ENCODE results near the gene LCNL1. TPM values are rescaled to one million over a fixed set of nuclear protein-coding genes. Genes with fewer than 3 reads are reported as not detected.

The LCNL1 gene
- total and polyA plus RNA-seq, 2 of the 13 experiments (the other 11 are each of a cell fraction or from before 2014, with no cell fraction given): not detected

DNA sequence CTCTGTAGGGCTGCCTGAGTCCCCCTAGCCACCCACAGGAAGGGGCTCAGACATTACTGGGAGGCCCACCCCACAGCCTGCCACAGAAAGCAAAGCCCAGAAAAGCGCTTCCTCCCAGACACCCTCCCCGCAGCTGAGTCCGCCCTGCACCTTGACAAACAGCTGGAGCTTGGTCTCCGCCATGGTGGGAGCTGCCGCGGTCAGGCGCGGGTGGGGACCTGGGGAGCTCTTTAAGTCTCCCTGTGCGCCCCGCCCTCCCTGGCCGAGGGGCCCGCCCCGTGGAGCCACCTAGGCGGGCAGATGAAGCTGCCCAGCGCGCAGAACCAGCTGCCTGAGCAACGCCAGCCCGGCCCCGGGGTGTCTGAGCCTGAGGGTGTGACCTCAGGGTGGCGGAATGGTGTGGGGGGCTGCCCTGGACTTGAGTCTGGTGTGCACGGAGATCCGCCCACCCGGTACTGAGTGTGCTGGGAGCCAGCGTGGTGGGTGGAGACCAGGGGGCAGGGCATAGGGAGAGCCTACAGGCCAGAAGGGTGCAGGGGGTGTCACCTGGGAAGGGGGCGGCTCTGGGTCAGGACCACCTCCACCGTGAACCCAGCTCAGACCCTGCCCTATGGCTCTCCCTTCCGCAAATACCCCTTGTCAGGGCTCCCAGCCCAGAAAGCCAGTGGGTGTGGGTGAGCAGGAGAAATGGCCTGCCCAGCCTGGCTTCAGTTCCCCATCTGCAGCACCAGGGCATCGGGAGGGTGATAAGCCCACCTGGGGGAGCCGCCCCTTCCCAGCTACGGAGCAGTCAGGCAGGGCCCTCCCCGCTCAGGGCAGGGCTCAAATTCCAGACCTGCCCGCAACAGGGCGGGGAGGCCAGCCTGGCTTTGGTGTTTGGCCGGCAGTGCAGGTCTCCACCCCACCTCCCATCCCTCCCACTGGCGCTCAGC is 13.8 kb downstream of the LCNL1 start, which contains the start of gene CLIC3 (continued):
- TF ChIP-seq, protein P1, sequence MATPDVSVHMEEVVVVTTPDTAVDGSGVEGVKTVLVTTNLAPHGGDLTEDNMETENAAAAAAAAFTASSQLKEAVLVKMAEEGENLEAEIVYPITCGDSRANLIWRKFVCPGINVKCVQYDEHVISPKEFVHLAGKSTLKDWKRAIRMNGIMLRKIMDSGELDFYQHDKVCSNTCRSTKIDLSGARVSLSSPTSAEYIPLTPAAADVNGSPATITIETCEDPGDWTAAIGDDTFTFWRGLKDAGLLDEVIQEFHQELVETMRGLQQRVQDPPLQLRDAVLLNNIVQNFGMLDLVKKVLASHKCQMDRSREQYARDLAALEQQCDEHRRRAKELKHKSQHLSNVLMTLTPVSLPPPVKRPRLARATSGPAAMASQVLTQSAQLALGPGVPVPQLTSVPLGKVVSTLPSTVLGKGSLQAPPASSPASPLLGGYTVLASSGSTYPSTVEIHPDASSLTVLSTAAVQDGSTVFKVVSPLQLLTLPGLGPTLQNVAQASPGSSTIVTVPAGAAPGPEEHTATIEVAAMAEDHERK (CRISPR knock-in tag; IDR thresholded peaks at IDR 0.05; ENCODE audit: low read depth): no peak
- TF ChIP-seq, protein P2, sequence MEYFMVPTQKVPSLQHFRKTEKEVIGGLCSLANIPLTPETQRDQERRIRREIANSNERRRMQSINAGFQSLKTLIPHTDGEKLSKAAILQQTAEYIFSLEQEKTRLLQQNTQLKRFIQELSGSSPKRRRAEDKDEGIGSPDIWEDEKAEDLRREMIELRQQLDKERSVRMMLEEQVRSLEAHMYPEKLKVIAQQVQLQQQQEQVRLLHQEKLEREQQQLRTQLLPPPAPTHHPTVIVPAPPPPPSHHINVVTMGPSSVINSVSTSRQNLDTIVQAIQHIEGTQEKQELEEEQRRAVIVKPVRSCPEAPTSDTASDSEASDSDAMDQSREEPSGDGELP (IDR thresholded peaks at IDR 0.05; ENCODE audit: borderline replicate concordance, low read depth): peak; percentile 70; the same call in 1 of the 2 replicates
- TF ChIP-seq, protein P3, sequence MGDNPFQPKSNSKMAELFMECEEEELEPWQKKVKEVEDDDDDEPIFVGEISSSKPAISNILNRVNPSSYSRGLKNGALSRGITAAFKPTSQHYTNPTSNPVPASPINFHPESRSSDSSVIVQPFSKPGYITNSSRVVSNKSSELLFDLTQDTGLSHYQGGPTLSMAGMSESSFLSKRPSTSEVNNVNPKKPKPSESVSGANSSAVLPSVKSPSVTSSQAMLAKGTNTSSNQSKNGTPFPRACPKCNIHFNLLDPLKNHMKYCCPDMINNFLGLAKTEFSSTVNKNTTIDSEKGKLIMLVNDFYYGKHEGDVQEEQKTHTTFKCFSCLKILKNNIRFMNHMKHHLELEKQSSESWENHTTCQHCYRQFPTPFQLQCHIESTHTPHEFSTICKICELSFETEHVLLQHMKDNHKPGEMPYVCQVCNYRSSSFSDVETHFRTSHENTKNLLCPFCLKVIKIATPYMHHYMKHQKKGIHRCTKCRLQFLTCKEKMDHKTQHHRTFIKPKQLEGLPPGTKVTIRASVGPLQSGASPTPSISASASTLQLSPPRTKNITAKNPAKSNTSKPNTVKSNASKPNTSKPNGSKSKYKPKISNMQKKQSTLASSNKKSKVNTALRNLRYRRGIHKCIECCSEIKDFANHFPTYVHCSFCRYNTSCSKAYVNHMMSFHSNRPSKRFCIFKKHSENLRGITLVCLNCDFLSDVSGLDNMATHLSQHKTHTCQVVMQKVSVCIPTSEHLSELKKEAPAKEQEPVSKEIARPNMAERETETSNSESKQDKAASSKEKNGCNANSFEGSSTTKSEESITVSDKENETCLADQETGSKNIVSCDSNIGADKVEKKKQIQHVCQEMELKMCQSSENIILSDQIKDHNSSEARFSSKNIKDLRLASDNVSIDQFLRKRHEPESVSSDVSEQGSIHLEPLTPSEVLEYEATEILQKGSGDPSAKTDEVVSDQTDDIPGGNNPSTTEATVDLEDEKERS (CRISPR knock-in tag; IDR thresholded peaks at IDR 0.05): 0 out of 2 replicates have a peak, but pooled peaks have one; percentile 23
- TF ChIP-seq, protein P4, sequence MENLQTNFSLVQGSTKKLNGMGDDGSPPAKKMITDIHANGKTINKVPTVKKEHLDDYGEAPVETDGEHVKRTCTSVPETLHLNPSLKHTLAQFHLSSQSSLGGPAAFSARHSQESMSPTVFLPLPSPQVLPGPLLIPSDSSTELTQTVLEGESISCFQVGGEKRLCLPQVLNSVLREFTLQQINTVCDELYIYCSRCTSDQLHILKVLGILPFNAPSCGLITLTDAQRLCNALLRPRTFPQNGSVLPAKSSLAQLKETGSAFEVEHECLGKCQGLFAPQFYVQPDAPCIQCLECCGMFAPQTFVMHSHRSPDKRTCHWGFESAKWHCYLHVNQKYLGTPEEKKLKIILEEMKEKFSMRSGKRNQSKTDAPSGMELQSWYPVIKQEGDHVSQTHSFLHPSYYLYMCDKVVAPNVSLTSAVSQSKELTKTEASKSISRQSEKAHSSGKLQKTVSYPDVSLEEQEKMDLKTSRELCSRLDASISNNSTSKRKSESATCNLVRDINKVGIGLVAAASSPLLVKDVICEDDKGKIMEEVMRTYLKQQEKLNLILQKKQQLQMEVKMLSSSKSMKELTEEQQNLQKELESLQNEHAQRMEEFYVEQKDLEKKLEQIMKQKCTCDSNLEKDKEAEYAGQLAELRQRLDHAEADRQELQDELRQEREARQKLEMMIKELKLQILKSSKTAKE (CRISPR knock-in tag; IDR thresholded peaks at IDR 0.05; ENCODE audit: borderline replicate concordance): 0 out of 2 replicates have a peak, but pooled peaks have one; percentile 11
- 0 out of 2 replicates have a peak, but pooled peaks have one; percentile 73 for TF ChIP-seq ZNF510 (CRISPR knock-in tag; IDR thresholded peaks at IDR 0.05; ENCODE audit: low read depth)
- TF ChIP-seq, protein P5, sequence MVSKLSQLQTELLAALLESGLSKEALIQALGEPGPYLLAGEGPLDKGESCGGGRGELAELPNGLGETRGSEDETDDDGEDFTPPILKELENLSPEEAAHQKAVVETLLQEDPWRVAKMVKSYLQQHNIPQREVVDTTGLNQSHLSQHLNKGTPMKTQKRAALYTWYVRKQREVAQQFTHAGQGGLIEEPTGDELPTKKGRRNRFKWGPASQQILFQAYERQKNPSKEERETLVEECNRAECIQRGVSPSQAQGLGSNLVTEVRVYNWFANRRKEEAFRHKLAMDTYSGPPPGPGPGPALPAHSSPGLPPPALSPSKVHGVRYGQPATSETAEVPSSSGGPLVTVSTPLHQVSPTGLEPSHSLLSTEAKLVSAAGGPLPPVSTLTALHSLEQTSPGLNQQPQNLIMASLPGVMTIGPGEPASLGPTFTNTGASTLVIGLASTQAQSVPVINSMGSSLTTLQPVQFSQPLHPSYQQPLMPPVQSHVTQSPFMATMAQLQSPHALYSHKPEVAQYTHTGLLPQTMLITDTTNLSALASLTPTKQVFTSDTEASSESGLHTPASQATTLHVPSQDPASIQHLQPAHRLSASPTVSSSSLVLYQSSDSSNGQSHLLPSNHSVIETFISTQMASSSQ (IDR thresholded peaks at IDR 0.05; ENCODE audit: low read depth): no peak
- TF ChIP-seq, protein P5 (CRISPR knock-in tag; IDR thresholded peaks at IDR 0.05; ENCODE audit: borderline replicate concordance): 0 out of 2 replicates have a peak, but pooled peaks have one; percentile 24
- peak; percentile 53 for TF ChIP-seq PHF21A (CRISPR knock-in tag; IDR thresholded peaks at IDR 0.05)
- TF ChIP-seq POLR2A (IDR thresholded peaks at IDR 0.05; ENCODE audit: insufficient read depth in 1 of 2, low read depth in 2 of 2, low read length in 2 of 2): peak in 1 of 2 experiments; percentile 48; a peak in 1 of 4 replicates
- TF ChIP-seq, protein P6, sequence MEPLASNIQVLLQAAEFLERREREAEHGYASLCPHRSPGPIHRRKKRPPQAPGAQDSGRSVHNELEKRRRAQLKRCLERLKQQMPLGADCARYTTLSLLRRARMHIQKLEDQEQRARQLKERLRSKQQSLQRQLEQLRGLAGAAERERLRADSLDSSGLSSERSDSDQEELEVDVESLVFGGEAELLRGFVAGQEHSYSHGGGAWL (CRISPR knock-in tag; IDR thresholded peaks at IDR 0.05): no peak
- TF ChIP-seq PHF20 (CRISPR knock-in tag; IDR thresholded peaks at IDR 0.05): no peak
- no peak for TF ChIP-seq SMC3 (IDR thresholded peaks at IDR 0.05; ENCODE audit: low read length)
- peak; percentile 30; the same call in 1 of the 2 replicates for TF ChIP-seq SALL1 (CRISPR knock-in tag; IDR thresholded peaks at IDR 0.05)
- TF ChIP-seq TBX2 (CRISPR knock-in tag; IDR thresholded peaks at IDR 0.05; ENCODE audit: borderline replicate concordance): peak; percentile 53; the same call in 1 of the 2 replicates
- no peak for TF ChIP-seq KLF16 (CRISPR knock-in tag; IDR thresholded peaks at IDR 0.05)
